Activated CD4-positive, alpha-beta T cell treated with anti-CD3 and anti-CD28 coated beads, Interleukin-2, amount 50 U/mL, for 16 hours (primary cell): ENCODE measurements around the gene NEK10.

Source experiments
- DNase-seq: peaks from one replicate; pipeline ENCODE4 v3.0.0-alpha.2; 2020

Gene NEK10

GRCh38 chr3:27094721-27095120 is 274.5 kb downstream of the NEK10 start:
- DNase-seq: no peak

GRCh38 chr3:27093771-27094170 is 275.4 kb downstream of the NEK10 start:
- no peak for DNase-seq

GRCh38 chr3:27090275-27091041 is 278.7 kb downstream of the NEK10 start:
- no peak for DNase-seq

- DNase-seq: no peak
Measured at GRCh38 chr3:27089645-27090044, 279.5 kb downstream of the NEK10 start.

GRCh38 chr3:27089068-27089467 is 280.1 kb downstream of the NEK10 start:
- no peak for DNase-seq

- DNase-seq: no peak
Measured at GRCh38 chr3:27085829-27086730, 283.1 kb downstream of the NEK10 start.

GRCh38 chr3:27081992-27082607 is 287.1 kb downstream of the NEK10 start:
- no peak for DNase-seq

GRCh38 chr3:27081566-27081965 is 287.6 kb downstream of the NEK10 start:
- no peak for DNase-seq

- no peak for DNase-seq
Measured at GRCh38 chr3:27080258-27080525, 289.0 kb downstream of the NEK10 start.

- no peak for DNase-seq
Measured at GRCh38 chr3:27079427-27080257, 289.5 kb downstream of the NEK10 start.

GRCh38 chr3:27078246-27078913 is 290.8 kb downstream of the NEK10 start:
- no peak for DNase-seq

- DNase-seq: no peak
Measured at GRCh38 chr3:27076815-27077630, 292.2 kb downstream of the NEK10 start.

GRCh38 chr3:27074914-27075313 is 294.3 kb downstream of the NEK10 start:
- DNase-seq: no peak

- no peak for DNase-seq
Measured at GRCh38 chr3:27073912-27074311, 295.3 kb downstream of the NEK10 start.

- no peak for DNase-seq
Measured at GRCh38 chr3:27072810-27073651, 296.2 kb downstream of the NEK10 start.

- no peak for DNase-seq
Measured at GRCh38 chr3:27060336-27060735, 308.8 kb downstream of the NEK10 start.
